ENCODE results near the gene FBN1.

DNA sequence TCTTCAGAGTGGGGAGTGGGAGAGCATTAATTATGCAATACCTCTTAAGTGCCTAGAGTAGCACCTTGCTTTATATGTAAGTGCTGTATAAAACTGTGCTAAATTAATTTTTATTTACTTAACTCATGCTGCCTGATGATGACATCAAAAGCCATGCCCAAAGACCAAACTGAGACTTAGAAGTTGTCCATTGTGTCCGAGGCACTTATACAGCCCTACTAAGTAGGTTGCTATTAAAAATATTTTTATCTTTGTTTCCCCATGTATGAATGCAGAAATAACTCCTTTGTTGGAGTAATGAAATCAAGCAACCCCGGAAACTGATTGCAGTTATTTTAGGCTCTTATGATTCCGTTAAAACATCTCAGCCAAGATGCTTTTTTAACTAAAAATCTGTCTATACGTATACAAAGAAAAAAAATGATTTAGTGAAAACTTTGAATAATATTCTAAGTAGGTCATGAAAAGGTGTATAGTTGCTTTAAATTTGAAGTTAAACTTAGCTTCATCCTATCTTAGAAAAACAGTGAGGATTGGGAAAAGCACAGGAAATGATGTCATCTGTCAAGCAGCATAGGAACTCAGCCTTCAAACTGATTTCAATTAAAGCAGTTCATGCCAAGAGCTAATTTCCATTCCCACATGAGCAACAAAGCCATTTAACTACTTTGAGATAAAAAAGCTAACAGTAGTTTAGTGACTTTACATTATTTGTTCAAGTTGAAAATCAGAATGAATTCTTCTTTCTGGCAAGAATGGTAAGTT, 43.0 kb downstream of the FBN1 start:
- TF ChIP-seq, protein P1, sequence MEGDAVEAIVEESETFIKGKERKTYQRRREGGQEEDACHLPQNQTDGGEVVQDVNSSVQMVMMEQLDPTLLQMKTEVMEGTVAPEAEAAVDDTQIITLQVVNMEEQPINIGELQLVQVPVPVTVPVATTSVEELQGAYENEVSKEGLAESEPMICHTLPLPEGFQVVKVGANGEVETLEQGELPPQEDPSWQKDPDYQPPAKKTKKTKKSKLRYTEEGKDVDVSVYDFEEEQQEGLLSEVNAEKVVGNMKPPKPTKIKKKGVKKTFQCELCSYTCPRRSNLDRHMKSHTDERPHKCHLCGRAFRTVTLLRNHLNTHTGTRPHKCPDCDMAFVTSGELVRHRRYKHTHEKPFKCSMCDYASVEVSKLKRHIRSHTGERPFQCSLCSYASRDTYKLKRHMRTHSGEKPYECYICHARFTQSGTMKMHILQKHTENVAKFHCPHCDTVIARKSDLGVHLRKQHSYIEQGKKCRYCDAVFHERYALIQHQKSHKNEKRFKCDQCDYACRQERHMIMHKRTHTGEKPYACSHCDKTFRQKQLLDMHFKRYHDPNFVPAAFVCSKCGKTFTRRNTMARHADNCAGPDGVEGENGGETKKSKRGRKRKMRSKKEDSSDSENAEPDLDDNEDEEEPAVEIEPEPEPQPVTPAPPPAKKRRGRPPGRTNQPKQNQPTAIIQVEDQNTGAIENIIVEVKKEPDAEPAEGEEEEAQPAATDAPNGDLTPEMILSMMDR (conservative IDR thresholded peaks at IDR 0.05) = no peak
- no peak for TF ChIP-seq ZFX (IDR thresholded peaks at IDR 0.05)

Data from C4-2B (cell line).